Stimulated activated CD4-positive, alpha-beta T cell treated with anti-CD3 and anti-CD28 coated beads, Interleukin-4, amount 100 ng/mL, for 48 hours (primary cell): ENCODE results near the gene ZSWIM1.

Source experiments
- DNase-seq, 2 donors: peaks; one replicate each; pipeline ENCODE4 v3.0.0-alpha.2; 2020; ENCODE audit warnings: low read depth in 2 of 2

ZSWIM1 gene

GRCh38 chr20:45880988-45881788, at the start of gene ZSWIM1:
Gene ZSWIM1, plus strand, starts transcription at chr20:45881227. Its CDS starts 1,366 bp downstream, at chr20:45882593.
- peak; percentile 98 for DNase-seq

GRCh38 chr20:45832619-45833018, 48.4 kb upstream of the ZSWIM1 start:
- DNase-seq: no peak

- DNase-seq: peak in 1 of 2 donors; percentile 16
Observed at GRCh38 chr20:45833030-45833882, 47.8 kb upstream of the ZSWIM1 start, which contains the start of gene SNX21. Gene SNX21, plus strand, starts transcription at chr20:45833799. Its CDS starts 121 bp downstream, at chr20:45833920.

DNA sequence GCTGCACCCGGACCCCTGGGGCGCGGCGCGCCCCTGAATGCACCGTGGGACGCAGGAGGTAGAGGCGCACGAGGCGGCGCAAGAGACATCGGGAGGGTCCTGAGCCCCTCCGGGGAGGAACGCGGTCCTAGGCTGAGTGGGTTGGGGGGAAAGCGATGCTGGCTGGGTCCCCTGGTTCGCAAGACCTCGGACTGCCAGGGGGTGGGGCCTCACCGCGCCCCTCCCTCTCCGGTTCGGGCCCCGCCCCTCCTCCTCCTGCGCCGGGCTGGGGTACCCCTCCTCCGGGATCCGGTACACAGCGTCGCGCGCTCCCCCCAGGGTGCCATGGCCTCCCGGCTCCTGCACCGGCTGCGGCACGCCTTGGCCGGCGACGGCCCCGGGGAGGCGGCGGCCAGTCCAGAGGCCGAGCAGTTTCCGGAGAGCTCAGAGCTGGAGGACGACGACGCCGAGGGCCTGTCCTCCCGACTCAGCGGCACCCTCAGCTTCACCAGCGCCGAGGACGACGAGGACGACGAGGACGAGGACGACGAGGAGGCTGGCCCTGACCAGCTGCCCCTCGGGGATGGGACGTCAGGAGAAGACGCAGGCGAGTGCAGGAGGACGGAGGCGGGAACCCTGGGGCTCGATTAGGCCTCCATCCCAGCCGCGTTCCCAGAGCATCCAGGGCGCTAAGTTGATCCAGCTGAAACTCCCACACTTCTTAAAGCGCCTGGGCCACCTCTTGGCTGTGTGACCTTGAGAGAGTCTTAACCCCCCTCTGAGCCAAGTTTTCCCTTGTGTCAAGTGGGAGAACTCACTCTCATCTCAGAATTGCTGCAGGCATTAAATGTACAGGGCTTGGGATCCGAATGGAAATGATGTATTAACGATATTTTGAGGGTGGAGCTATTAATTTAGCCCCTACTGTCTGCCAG, 46.9 kb upstream of the ZSWIM1 start:
- peak; percentile 20 to 26 for DNase-seq

- DNase-seq: no peak
Observed at GRCh38 chr20:45834797-45835161, 46.2 kb upstream of the ZSWIM1 start.

- DNase-seq: no peak
Observed at GRCh38 chr20:45835329-45835765, 45.7 kb upstream of the ZSWIM1 start.

GRCh38 chr20:45835825-45836224, 45.2 kb upstream of the ZSWIM1 start:
- DNase-seq: no peak

DNA sequence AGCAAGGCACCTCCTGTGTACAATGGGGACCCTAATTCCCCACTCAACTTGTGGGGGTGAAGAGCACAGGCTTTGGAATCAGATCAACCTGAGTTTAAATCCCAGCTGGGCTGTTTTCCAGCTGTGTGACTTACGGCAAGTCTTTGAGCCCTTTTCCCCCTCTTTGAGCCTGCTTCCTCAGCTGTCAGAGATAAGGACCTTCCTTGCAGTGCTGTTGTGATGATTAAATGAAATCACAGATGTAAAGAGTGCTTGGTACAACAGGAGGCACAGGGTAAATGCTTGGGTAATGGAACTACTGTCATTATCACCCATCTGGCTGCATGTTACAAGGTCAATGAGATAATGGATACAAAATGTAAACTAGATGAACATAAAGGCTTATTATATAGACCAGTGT, 44.2 kb upstream of the ZSWIM1 start:
- no peak for DNase-seq

DNA sequence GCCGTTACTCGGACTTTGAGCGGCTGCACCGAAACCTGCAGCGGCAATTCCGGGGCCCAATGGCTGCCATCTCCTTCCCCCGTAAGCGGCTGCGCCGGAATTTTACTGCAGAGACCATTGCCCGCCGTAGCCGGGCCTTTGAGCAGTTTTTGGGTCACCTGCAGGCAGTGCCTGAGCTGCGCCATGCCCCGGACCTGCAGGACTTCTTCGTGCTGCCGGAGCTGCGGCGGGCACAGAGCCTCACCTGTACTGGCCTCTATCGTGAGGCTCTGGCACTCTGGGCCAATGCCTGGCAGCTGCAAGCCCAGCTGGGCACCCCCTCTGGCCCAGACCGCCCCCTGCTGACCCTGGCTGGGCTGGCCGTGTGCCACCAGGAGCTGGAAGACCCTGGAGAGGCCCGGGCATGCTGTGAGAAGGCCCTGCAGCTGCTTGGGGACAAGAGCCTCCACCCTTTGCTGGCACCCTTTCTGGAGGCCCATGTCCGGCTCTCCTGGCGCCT, 40.3 kb upstream of the ZSWIM1 start:
- no peak for DNase-seq

GRCh38 chr20:45841407-45842129, 39.5 kb upstream of the ZSWIM1 start:
- DNase-seq: no peak

- DNase-seq: no peak
Observed at GRCh38 chr20:45842169-45842812, 38.7 kb upstream of the ZSWIM1 start.

DNA sequence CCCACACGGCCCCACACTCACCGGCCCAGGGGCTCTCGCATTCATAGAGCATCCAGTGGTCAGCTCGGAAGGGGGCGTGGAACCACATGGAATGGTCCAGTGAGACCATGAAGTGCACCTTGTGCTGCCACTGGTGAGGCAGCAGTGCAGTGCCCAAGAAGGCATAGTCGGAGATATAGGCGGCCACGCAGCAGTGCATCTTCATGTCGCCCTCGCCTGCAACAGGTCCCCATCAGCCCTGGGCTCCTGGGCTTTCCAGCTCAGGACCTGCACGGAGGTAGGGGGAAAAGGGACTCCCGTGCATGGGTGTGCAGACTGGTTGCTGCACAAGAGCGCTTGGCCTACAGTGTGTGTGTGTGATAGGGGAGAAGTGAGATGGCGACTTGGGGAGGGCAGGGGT, 37.5 kb upstream of the ZSWIM1 start:
- DNase-seq: no peak

DNA sequence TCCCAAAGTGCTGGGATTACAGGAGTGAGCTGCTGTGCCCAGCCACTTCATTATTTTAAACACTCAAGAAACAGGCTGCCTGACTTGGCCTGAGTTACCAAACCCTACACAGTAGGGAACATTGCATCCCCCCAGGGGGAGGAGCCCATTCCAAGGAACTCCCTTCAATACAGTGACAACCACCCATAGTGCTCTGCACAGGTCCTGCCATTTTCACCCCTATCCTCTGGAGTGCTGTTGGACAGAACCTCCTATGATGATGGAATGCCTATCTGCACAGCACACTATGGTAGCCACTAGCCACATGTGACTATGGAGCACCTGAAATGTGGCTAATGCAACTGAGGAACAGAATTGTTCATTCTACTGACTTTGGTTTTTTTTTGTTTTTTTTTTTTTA, 35.6 kb upstream of the ZSWIM1 start:
- DNase-seq: no peak

DNA sequence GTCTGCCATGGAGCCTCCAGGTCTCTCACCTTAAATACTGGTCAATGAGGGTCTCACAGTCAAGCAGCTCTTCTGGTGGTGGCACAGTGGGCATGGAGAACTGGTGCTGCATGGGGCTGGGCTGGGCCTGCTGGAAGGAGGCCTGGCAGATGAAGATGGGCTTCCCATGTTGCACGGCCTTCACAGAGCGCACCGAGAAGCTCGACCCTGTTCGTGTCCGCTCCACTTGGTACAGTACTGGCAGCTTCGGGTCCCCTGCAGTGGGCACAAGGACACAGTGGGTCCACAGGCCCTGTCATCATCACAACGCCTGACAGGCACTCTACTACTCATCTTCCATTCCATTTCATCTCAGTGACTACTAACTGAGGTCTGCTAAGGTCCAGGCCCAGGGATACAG, 32.6 kb upstream of the ZSWIM1 start:
- DNase-seq: no peak

DNA sequence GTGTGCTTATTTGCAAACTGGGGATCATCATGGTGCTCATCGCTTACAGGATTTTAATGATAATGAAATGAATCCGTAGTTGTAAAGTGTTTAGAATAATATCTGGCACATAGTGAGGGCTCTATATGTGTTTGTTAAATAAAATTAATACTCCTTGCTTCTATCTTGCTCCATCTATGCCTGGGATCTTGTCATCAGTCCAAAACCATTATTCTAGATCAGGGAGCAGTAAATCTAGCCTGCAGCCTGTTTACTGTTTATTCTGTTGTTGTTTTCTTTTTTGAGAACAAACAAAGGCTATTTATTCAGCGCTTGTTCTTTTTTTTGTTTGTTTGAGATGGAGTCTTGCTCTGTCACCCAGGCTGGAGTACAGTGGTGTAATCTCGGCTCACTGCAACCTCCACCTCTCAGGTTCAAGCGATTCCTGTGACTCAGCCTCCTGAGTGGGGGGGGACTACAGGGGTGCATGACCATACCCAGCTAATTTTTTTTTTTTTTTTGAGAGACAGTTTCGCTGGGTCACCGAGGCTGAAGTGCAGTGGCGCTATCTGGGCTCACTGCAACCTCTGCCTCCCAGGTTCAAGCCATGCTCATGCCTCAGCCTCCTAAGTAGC, 32.0 kb upstream of the ZSWIM1 start:
- no peak for DNase-seq

- no peak for DNase-seq
Observed at GRCh38 chr20:45850238-45850637, 30.8 kb upstream of the ZSWIM1 start.

- DNase-seq: no peak
Observed at GRCh38 chr20:45850926-45851325, 30.1 kb upstream of the ZSWIM1 start.

GRCh38 chr20:45851501-45851900, 29.5 kb upstream of the ZSWIM1 start:
- DNase-seq: no peak

DNA sequence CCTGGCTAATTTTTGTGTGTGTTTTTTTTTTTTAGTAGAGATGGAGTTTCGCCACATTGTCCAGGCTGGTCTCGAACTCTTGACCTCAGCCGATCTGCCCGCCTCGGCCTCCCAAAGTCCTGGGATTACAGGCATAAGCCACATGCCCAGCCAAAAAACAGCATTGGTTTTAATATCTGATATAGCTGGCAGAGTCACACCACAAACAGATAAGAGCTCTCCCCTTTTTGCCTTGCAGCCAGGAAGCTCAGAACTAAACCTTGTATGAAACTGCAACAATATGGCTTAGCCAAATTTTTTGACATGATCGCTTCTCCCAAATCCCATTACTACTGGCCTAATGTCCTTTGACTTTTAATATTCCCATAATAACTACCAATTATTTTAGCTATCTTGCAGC, 28.7 kb upstream of the ZSWIM1 start:
- DNase-seq: no peak

DNA sequence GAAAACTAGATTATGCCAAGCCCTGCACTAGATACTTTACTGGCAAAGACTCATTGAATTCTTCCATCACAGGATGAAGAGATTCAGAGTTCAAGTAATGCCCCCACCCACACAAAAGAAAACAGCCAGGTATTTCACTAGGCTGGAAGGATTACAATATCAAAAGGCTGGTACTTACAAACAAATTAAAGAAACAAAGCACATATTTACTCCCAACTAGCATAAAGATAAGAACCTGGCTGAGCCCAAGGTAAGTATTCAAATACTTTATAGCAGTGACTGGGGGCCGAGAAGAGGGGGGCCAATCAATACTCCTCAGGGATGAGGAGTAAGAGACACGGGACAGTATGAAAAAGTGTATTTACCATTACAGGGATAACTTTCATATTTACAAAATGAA, 27.5 kb upstream of the ZSWIM1 start:
- DNase-seq: no peak
